CD14-positive monocyte (primary cell): Measurements from ENCODE around the gene BTBD19. TPM values are rescaled to one million over a fixed set of nuclear protein-coding genes. Genes with fewer than 3 reads are reported as not detected.
"Not testable (repeated sequence)": the region's sequence is repeated elsewhere in the genome, so short reads cannot be mapped to it uniquely, and the experiment has no call there.

ENCODE experiments used
- DNase-seq, 3 donors: peaks; one replicate each; pipeline ENCODE4 v3.0.0-alpha.2; 2011 to 2022
- H2AFZ ChIP-seq: 2 replicates; pipeline ENCODE4 v1.6.0; 2012; ENCODE audit warnings: mild to moderate bottlenecking, low read depth, low read length, inconsistent platforms; ENCODE audit not compliant: insufficient read depth, poor library complexity, severe bottlenecking
- H3K27ac ChIP-seq, 2 donors: 1 replicate in 1 of 2; 2 replicates in 1 of 2; pipeline ENCODE4 v1.5.1; 2012 to 2013; ENCODE audit warnings: low read length in 2 of 2, control low read depth in 1 of 2, inconsistent platforms in 1 of 2, low read depth in 1 of 2, mild to moderate bottlenecking in 1 of 2
- H3K27me3 ChIP-seq, 2 donors: one replicate each; pipeline versions ENCODE4 v1.6.0 to v1.6.1; 2011 to 2013; ENCODE audit warnings: low read length in 2 of 2; ENCODE audit not compliant: control insufficient read depth in 2 of 2, insufficient read depth in 2 of 2
- H3K36me3 ChIP-seq, 2 donors: replicated peaks in 1 of 2; 1 replicate in 1 of 2; 2 replicates in 1 of 2; pipeline versions ENCODE4 v1.5.1 to v1.6.1; 2012 to 2013; ENCODE audit warnings: low read length in 2 of 2, control low read depth in 1 of 2, inconsistent platforms in 1 of 2, mild to moderate bottlenecking in 1 of 2; ENCODE audit not compliant: insufficient read depth in 2 of 2, control insufficient read depth in 1 of 2
- H3K4me1 ChIP-seq, 2 donors: 1 replicate in 1 of 2; 2 replicates in 1 of 2; pipeline versions ENCODE4 v1.5.1 to v1.6.1; 2012 to 2013; ENCODE audit warnings: low read length in 2 of 2, control low read depth in 1 of 2, inconsistent platforms in 1 of 2, mild to moderate bottlenecking in 1 of 2, moderate library complexity in 1 of 2; ENCODE audit not compliant: insufficient read depth in 2 of 2, control insufficient read depth in 1 of 2
- H3K4me2 ChIP-seq: replicated peaks from 2 replicates; pipeline ENCODE3; 2012; ENCODE audit warnings: low read length, moderate library complexity, mild to moderate bottlenecking; ENCODE audit not compliant: poor library complexity, severe bottlenecking; ENCODE audit errors: extremely low read depth
- H3K4me3 ChIP-seq, 3 experiments: fragments of 200-600 bp in 1 of 3; sonication (generic) in 1 of 3; replicated peaks in 1 of 3; 1 replicate in 2 of 3; 2 replicates in 1 of 3; pipeline ENCODE4 v1.5.1; 2011 to 2013; ENCODE audit warnings: low read length in 3 of 3, mild to moderate bottlenecking in 3 of 3, control low read depth in 2 of 3, low read depth in 2 of 3, inconsistent platforms in 1 of 3, moderate library complexity in 1 of 3
- H3K79me2 ChIP-seq: 2 replicates; pipeline ENCODE4 v1.6.0; 2012; ENCODE audit warnings: mild to moderate bottlenecking, control low read depth, inconsistent platforms, low read length, moderate library complexity; ENCODE audit not compliant: insufficient read depth
- H3K9ac ChIP-seq: 2 replicates; pipeline ENCODE4 v1.6.0; 2017; ENCODE audit warnings: low read length, mild to moderate bottlenecking; ENCODE audit not compliant: insufficient read depth, poor library complexity, severe bottlenecking
- H3K9me3 ChIP-seq, 2 donors: replicated peaks in 1 of 2; 1 replicate in 1 of 2; 2 replicates in 1 of 2; pipeline versions ENCODE4 v1.5.1 to v1.6.1; 2012 to 2013; ENCODE audit warnings: low read length in 2 of 2, control low read depth in 1 of 2; ENCODE audit not compliant: control insufficient read depth in 1 of 2, insufficient read depth in 1 of 2
- H4K20me1 ChIP-seq: 2 replicates; pipeline ENCODE4 v1.6.0; 2012; ENCODE audit warnings: mild to moderate bottlenecking, low read length, control low read depth, moderate library complexity; ENCODE audit not compliant: insufficient read depth
- H3K27ac Mint-ChIP-seq, 7 donors: one replicate each; pipeline ENCODE4 v1.8.0; 2020; ENCODE audit warnings: mild to moderate bottlenecking in 7 of 7, mixed read lengths in 7 of 7, moderate library complexity in 6 of 7, inconsistent platforms in 2 of 7
- H3K27me3 Mint-ChIP-seq, 3 donors: one replicate each; pipeline ENCODE4 v1.8.0; 2021 to 2022; ENCODE audit warnings: low read depth in 3 of 3, mild to moderate bottlenecking in 3 of 3, mixed read lengths in 3 of 3, moderate library complexity in 3 of 3, inconsistent platforms in 1 of 3
- H3K36me3 Mint-ChIP-seq, 2 donors: one replicate each; pipeline ENCODE4 v1.8.0; 2020; ENCODE audit warnings: mixed read lengths in 2 of 2, inconsistent platforms in 1 of 2, mild to moderate bottlenecking in 1 of 2
- H3K4me1 Mint-ChIP-seq: one replicate; pipeline ENCODE4 v1.8.0; 2020; ENCODE audit warnings: mild to moderate bottlenecking, mixed read lengths
- H3K4me3 Mint-ChIP-seq, 2 donors: one replicate each; pipeline ENCODE4 v1.8.0; 2020; ENCODE audit warnings: mild to moderate bottlenecking in 2 of 2, mixed read lengths in 2 of 2, moderate library complexity in 1 of 2
- H3K9me3 Mint-ChIP-seq, 7 donors: one replicate each; pipeline ENCODE4 v1.8.0; 2020 to 2022; ENCODE audit warnings: mixed read lengths in 7 of 7, mild to moderate bottlenecking in 6 of 7, moderate library complexity in 6 of 7, inconsistent platforms in 2 of 7
- WGBS: methylation state at CpG from one replicate; pipeline ENCODE4 v1.1.5; 2013; ENCODE audit warnings: missing lambda C conversion rate; ENCODE audit not compliant: insufficient coverage; 5-methylcytosine and 5-hydroxymethylcytosine counted together
- intact Hi-C, 2 donors: fragments of 100-400 bp; cut with micrococcal nuclease; formaldehyde crosslinking; loops; one replicate each; pipeline versions ENCODE4 v1.15.0 to v1.15.1; 2023
- polyA plus RNA-seq, 3 donors: library from polyadenylated mRNA; depleted of rRNA in 1 of 3; unstranded in 2 of 3; stranded (reverse) in 1 of 3; fragments of 300-500 nt in 2 of 3; fragments of >200 nt in 1 of 3; fragmentation: Illumina TruSeq in 2 of 3; gene quantifications; 1 replicate in 2 of 3; 2 replicates in 1 of 3; pipeline ENCODE4 v1.2.3, GENCODE V29; 2012 to 2021
- TF ChIP-seq, protein P1 (sequence below): fragments of 200-600 bp; IDR thresholded peaks from one replicate; pipeline ENCODE4 v1.8.0; 2022; ENCODE audit warnings: antibody characterized with exemption, mild to moderate bottlenecking

Gene BTBD19
- polyA plus RNA-seq, 3 donors, result 0.10 to 6.3 (median 0.73) TPM

DNA sequence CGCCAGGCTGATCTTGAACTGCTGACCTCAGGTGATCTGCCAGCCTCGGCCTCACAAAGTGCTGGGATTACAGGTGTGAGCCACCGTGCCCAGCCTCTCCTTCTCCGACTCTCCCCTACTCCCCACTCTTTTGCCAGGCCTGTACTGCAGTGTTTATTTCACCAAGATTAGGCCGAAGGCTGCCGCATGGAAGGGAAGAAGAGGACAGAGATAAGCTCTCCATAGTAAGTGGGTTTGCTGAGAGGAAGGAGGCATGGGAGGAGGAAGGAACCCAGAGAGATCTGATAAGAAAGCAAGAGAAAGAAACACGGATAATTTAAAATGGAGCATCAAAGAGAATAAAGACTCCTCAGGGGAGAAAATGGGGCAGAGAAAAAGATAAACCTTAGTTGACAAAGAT lies 26.0 kb downstream of the BTBD19 start:
- no peaks in the 10 kb centered on the region for H3K9me3 ChIP-seq
- no peaks in the 10 kb centered on the region for H3K79me2 ChIP-seq
- WGBS, result 0% methylated on average over 1 of the region's 7 CpGs
- DNase-seq, result no peak
- H3K9me3 Mint-ChIP-seq, result no peaks in the 10 kb centered on the region
- peaks cover 1 to 4% (median 3%) of the 10 kb centered on the region in 3 donors for H3K27me3 Mint-ChIP-seq
- no peaks in the 10 kb centered on the region for H3K36me3 ChIP-seq
- H3K27ac Mint-ChIP-seq, result peak overlapping the region in 3 of 7 donors; percentile 1 to 43 (median 41)
- H3K4me2 ChIP-seq, result no peak overlapping the region
- peaks cover 48% of the 10 kb centered on the region for H3K4me1 Mint-ChIP-seq
- intact Hi-C loops, result loop anchor here in 1 of 2 donors (5.0 kb wide), 1 partner anchor 37 kb away; no protein-coding TSS in a partner anchor
- H3K4me3 ChIP-seq, result no peak overlapping the region
- H3K27ac ChIP-seq, result no peak overlapping the region
- H2AFZ ChIP-seq, result no peak overlapping the region
- TF ChIP-seq, protein P1, sequence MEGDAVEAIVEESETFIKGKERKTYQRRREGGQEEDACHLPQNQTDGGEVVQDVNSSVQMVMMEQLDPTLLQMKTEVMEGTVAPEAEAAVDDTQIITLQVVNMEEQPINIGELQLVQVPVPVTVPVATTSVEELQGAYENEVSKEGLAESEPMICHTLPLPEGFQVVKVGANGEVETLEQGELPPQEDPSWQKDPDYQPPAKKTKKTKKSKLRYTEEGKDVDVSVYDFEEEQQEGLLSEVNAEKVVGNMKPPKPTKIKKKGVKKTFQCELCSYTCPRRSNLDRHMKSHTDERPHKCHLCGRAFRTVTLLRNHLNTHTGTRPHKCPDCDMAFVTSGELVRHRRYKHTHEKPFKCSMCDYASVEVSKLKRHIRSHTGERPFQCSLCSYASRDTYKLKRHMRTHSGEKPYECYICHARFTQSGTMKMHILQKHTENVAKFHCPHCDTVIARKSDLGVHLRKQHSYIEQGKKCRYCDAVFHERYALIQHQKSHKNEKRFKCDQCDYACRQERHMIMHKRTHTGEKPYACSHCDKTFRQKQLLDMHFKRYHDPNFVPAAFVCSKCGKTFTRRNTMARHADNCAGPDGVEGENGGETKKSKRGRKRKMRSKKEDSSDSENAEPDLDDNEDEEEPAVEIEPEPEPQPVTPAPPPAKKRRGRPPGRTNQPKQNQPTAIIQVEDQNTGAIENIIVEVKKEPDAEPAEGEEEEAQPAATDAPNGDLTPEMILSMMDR, result no peak
- peaks cover 0 to 3% of the 10 kb centered on the region in 2 donors for H3K36me3 Mint-ChIP-seq
- no peak overlapping the region for H3K9ac ChIP-seq
- peak overlapping the region in 1 of 2 donors; percentile 31 for H3K4me3 Mint-ChIP-seq
- no peaks in the 10 kb centered on the region for H3K27me3 ChIP-seq
- H3K4me1 ChIP-seq, result peaks cover 43 to 49% of the 10 kb centered on the region in 2 donors
- no peaks in the 10 kb centered on the region for H4K20me1 ChIP-seq

DNA sequence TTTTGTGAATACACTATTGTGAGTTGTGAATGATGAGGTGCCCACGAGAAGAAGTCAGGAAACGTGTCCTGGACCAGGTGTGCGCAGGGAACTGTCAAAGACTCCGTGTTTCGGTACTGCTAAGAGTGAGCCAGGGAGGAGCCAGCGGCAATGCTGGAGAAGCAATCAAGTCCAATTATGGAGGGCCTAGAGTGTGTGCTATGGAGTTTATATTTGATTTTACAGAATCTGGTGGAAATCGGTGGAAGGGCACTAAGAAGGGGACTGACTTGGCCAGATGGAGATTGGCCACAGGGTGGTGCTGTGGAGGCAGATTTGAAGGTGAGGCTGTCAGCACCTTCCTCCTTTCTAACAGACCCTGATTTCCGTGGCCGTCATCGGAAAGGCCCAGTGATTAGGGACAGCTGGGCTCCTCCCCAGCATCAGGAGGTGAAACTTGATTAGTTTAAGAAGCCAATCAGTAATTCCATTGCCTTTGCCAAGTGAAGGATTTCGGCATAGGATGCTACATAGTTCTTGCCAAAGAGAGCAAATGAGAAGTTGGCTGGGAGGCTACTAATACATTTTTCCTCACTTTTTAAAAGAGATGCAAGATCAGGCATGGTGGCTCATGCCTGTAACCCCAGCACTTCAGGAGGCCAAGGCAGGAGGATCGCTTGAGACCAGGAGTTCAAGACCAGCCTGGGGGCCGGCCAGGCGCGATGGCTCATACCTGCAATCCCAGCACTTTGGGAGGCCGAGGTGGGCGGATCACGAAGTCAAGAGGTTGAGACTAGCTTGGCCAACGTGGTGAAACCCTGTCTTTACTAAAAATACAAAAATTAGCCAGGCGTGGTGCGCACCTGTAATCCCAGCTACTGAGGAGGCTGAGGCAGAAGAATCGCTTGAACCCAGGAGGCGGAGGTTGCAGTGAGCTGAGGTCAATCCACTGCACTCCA lies 27.7 kb downstream of the BTBD19 start:
- H3K79me2 ChIP-seq, result no peaks in the 10 kb centered on the region
- H3K27ac Mint-ChIP-seq, result peak overlapping the region in 1 of 7 donors; percentile 68
- no peak overlapping the region for H3K9ac ChIP-seq
- WGBS, result 84% methylated on average over 19 of the region's 23 CpGs
- H3K27ac ChIP-seq, result no peak overlapping the region
- H3K4me1 ChIP-seq, result peaks cover 29 to 33% of the 10 kb centered on the region in 2 donors
- intact Hi-C loops, result no loop called here
- peak overlapping the region; percentile 39 for H3K4me2 ChIP-seq
- peaks cover 0 to 3% of the 10 kb centered on the region in 2 donors for H3K36me3 Mint-ChIP-seq
- peak; percentile 78 to 88 (median 81) for DNase-seq
- H3K4me3 Mint-ChIP-seq, result peak overlapping the region; percentile 49 to 81
- TF ChIP-seq, protein P1, result peak; percentile 86
- no peaks in the 10 kb centered on the region for H4K20me1 ChIP-seq
- H3K27me3 ChIP-seq, result no peaks in the 10 kb centered on the region
- H3K9me3 ChIP-seq, result no peaks in the 10 kb centered on the region
- no peaks in the 10 kb centered on the region for H3K9me3 Mint-ChIP-seq
- H3K4me3 ChIP-seq, result peak overlapping the region in 1 of 3 experiments; percentile 34
- H2AFZ ChIP-seq, result no peak overlapping the region
- peaks cover 35% of the 10 kb centered on the region for H3K4me1 Mint-ChIP-seq
- peaks cover 1 to 6% (median 5%) of the 10 kb centered on the region in 3 donors for H3K27me3 Mint-ChIP-seq
- no peaks in the 10 kb centered on the region for H3K36me3 ChIP-seq

DNA sequence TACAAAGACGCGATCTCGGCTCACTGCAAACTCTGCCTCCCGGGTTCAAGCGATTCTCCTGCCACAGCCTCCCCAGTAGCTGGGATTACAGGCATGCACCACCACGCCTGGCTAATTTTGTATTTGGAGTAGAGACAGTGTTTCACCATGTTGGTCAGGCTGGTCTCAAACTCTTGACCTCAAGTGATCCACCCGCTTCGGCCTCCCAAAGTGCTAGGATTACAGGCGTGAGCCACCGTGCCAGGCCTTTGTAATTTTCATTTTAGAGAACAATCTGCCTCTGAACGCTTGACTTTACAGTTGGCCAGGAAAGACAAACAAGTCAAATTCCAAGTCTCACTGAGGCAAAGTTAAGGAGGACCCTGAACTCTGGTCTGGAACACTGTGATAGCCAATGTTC lies 30.0 kb downstream of the BTBD19 start:
- H3K36me3 Mint-ChIP-seq, H2AFZ ChIP-seq, intact Hi-C loops, H3K4me3 Mint-ChIP-seq, H3K9ac ChIP-seq, H3K27ac Mint-ChIP-seq, H3K4me3 ChIP-seq, H3K9me3 ChIP-seq, H3K36me3 ChIP-seq, H3K27ac ChIP-seq, H3K4me2 ChIP-seq, H3K9me3 Mint-ChIP-seq, H4K20me1 ChIP-seq, DNase-seq, H3K79me2 ChIP-seq: not testable (repeated sequence)
- 95% methylated on average over 11 of the region's 11 CpGs for WGBS
- peaks cover 13 to 21% (median 21%) of the 10 kb centered on the region in 3 donors for H3K27me3 Mint-ChIP-seq
- peaks cover 30% of the 10 kb centered on the region for H3K4me1 Mint-ChIP-seq
- peaks cover 3 to 16% of the 10 kb centered on the region in 2 donors for H3K27me3 ChIP-seq
- peaks cover 30% of the 10 kb centered on the region in 2 donors for H3K4me1 ChIP-seq
